ENCODE results near the gene SUSD4.
"Not testable (repeated sequence)": the region's sequence is repeated elsewhere in the genome, so short reads cannot be mapped to it uniquely, and the experiment has no call there.

SUSD4 gene

DNA sequence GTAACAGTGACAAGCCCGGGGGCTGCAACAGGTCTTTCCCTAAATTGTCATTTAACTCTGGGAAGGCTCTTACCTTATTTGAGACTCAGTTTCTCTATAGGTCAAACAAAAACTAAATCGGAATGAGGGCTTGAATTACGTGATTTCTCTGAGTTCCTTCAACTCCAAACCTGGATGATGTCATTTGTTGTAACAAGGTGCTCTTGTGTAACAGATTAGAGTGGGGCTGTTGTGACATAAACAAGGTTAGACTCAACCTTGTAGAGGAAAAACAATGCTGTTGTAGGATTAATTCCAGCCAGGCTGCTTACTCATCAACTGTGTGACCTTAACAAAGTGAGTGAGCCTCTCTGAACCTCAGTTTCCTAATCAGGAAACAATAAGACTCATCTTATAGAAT, 74.4 kb downstream of the SUSD4 start:
- no peaks in the 10 kb centered on the region for H3K9me2 ChIP-seq (ENCODE audit: low read depth, low read length)
- TF ChIP-seq, protein P1, sequence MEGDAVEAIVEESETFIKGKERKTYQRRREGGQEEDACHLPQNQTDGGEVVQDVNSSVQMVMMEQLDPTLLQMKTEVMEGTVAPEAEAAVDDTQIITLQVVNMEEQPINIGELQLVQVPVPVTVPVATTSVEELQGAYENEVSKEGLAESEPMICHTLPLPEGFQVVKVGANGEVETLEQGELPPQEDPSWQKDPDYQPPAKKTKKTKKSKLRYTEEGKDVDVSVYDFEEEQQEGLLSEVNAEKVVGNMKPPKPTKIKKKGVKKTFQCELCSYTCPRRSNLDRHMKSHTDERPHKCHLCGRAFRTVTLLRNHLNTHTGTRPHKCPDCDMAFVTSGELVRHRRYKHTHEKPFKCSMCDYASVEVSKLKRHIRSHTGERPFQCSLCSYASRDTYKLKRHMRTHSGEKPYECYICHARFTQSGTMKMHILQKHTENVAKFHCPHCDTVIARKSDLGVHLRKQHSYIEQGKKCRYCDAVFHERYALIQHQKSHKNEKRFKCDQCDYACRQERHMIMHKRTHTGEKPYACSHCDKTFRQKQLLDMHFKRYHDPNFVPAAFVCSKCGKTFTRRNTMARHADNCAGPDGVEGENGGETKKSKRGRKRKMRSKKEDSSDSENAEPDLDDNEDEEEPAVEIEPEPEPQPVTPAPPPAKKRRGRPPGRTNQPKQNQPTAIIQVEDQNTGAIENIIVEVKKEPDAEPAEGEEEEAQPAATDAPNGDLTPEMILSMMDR (IDR thresholded peaks at IDR 0.05; ENCODE audit: low read length) = no peak
- TF ChIP-seq EZH2 (IDR thresholded peaks at IDR 0.05; ENCODE audit: borderline replicate concordance, low read length) = no peak
- no peak overlapping the region for H3K4me3 ChIP-seq (ENCODE audit: low read depth, low read length, poor library complexity, severe bottlenecking)
- H3K27ac ChIP-seq (ENCODE audit: low read depth, low read length, poor library complexity, severe bottlenecking) = no peak overlapping the region
- no peaks in the 10 kb centered on the region for H3K4me1 ChIP-seq (ENCODE audit: insufficient read depth, low read length, severe bottlenecking)
- H3F3A ChIP-seq (ENCODE audit: insufficient read depth, low read length) = no peaks in the 10 kb centered on the region
- H2AFZ ChIP-seq (ENCODE audit: low read length) = no peak overlapping the region
- H3K27me3 ChIP-seq (ENCODE audit: insufficient read depth, low read length) = no peaks in the 10 kb centered on the region
- H3K36me3 ChIP-seq (ENCODE audit: insufficient read depth, low read length) = no peaks in the 10 kb centered on the region
- no peaks in the 10 kb centered on the region for H4K20me1 ChIP-seq (ENCODE audit: insufficient read depth, low read length)
- no peak overlapping the region for H3K4me2 ChIP-seq (ENCODE audit: low read length)
- no peaks in the 10 kb centered on the region for H3K9me3 ChIP-seq (ENCODE audit: low read length)
- H3K79me2 ChIP-seq (ENCODE audit: insufficient read depth, low read length) = no peaks in the 10 kb centered on the region
- H3K9ac ChIP-seq (ENCODE audit: low read length) = no peak overlapping the region

GRCh38 chr1:223288826-223289225, 75.2 kb downstream of the SUSD4 start:
- no peak for TF ChIP-seq EZH2 (IDR thresholded peaks at IDR 0.05; ENCODE audit: borderline replicate concordance, low read length)
- TF ChIP-seq, protein P1 (IDR thresholded peaks at IDR 0.05; ENCODE audit: low read length) = no peak
- no peaks in the 10 kb centered on the region for H3F3A ChIP-seq (ENCODE audit: insufficient read depth, low read length)

DNA sequence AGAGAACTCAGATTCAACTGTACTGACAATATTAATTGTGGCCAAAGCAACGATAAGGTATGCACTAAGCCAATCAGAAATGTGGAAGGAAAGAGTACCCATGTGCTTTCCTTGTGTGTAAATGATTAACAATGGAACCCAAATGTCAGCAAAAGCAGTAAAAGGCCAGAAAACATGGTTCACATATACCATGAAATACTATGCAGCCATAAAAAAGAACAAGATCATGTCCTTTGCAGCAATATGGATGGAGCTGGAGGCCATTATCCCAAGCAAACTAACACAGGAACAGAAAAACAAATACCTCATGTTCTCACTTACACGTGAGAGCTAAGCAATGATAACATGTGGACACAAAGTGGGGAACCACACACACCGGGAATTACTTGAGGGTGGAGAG, 78.5 kb downstream of the SUSD4 start:
- Histone ChIP-seq H3K4me2 (ENCODE audit: low read length) (no peak overlapping the region), H3K27me3 (ENCODE audit: insufficient read depth, low read length) (no peaks in the 10 kb centered on the region), H3K9ac (ENCODE audit: low read length) (no peak overlapping the region), H3K9me2 (ENCODE audit: low read depth, low read length) (no peaks in the 10 kb centered on the region), H3K9me3 (ENCODE audit: low read length) (no peaks in the 10 kb centered on the region), H3F3A (ENCODE audit: insufficient read depth, low read length) (no peaks in the 10 kb centered on the region), H2AFZ (ENCODE audit: low read length) (no peak overlapping the region), H3K27ac (ENCODE audit: low read depth, low read length, poor library complexity, severe bottlenecking) (no peak overlapping the region), H3K4me3 (ENCODE audit: low read depth, low read length, poor library complexity, severe bottlenecking) (no peak overlapping the region), H4K20me1 (ENCODE audit: insufficient read depth, low read length) (no peaks in the 10 kb centered on the region), H3K4me1 (ENCODE audit: insufficient read depth, low read length, severe bottlenecking) (no peaks in the 10 kb centered on the region), H3K79me2 (ENCODE audit: insufficient read depth, low read length) (no peaks in the 10 kb centered on the region), H3K36me3 (ENCODE audit: insufficient read depth, low read length) (no peaks in the 10 kb centered on the region)
- TF ChIP-seq, protein P1 (IDR thresholded peaks at IDR 0.05; ENCODE audit: low read length) = no peak
- no peak for TF ChIP-seq EZH2 (IDR thresholded peaks at IDR 0.05; ENCODE audit: borderline replicate concordance, low read length)

More at GRCh38 chr1:223288826-223289225, 75.2 kb downstream of the SUSD4 start:
- Histone ChIP-seq H3K9me2 (ENCODE audit: low read depth, low read length) (no peaks in the 10 kb centered on the region), H3K9ac (ENCODE audit: low read length) (no peak overlapping the region), H3K4me2 (ENCODE audit: low read length) (no peak overlapping the region), H2AFZ (ENCODE audit: low read length) (no peak overlapping the region), H3K36me3 (ENCODE audit: insufficient read depth, low read length) (no peaks in the 10 kb centered on the region), H3K9me3 (ENCODE audit: low read length) (no peaks in the 10 kb centered on the region), H4K20me1 (ENCODE audit: insufficient read depth, low read length) (no peaks in the 10 kb centered on the region), H3K27me3 (ENCODE audit: insufficient read depth, low read length) (no peaks in the 10 kb centered on the region), H3K4me1 (ENCODE audit: insufficient read depth, low read length, severe bottlenecking) (no peaks in the 10 kb centered on the region), H3K4me3 (ENCODE audit: low read depth, low read length, poor library complexity, severe bottlenecking) (no peak overlapping the region), H3K27ac (ENCODE audit: low read depth, low read length, poor library complexity, severe bottlenecking) (no peak overlapping the region), H3K79me2 (ENCODE audit: insufficient read depth, low read length) (no peaks in the 10 kb centered on the region)

GRCh38 chr1:223283697-223284096, 80.3 kb downstream of the SUSD4 start:
- H4K20me1 ChIP-seq (ENCODE audit: insufficient read depth, low read length); H3K4me3 ChIP-seq (ENCODE audit: low read depth, low read length, poor library complexity, severe bottlenecking); H3K4me1 ChIP-seq (ENCODE audit: insufficient read depth, low read length, severe bottlenecking); H3K9ac ChIP-seq (ENCODE audit: low read length); H3F3A ChIP-seq (ENCODE audit: insufficient read depth, low read length); H3K9me3 ChIP-seq (ENCODE audit: low read length); H3K79me2 ChIP-seq (ENCODE audit: insufficient read depth, low read length); H3K27me3 ChIP-seq (ENCODE audit: insufficient read depth, low read length); H2AFZ ChIP-seq (ENCODE audit: low read length); H3K4me2 ChIP-seq (ENCODE audit: low read length); H3K9me2 ChIP-seq (ENCODE audit: low read depth, low read length); H3K27ac ChIP-seq (ENCODE audit: low read depth, low read length, poor library complexity, severe bottlenecking); H3K36me3 ChIP-seq (ENCODE audit: insufficient read depth, low read length): not testable (repeated sequence)

DNA sequence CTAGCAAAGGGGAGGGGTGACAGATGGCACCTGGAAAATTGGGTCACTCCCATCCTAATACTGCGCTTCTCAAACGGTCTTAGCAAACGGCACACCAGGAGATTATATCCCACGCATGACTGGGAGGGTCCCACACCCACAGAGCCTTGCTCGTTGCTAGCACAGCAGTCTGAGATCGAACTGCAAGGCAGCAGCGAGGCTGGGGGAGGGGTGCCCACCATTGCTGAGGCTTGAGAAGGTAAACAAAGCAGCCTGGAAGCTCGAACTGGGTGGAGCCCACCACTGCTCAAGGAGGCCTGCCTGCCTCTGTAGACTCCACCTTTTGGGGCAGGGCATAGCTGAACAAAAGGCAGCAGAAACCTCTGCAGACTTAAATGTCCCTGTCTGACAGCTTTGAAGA, 85.7 kb downstream of the SUSD4 start:
- not testable (repeated sequence) for H3K4me3 ChIP-seq (ENCODE audit: low read depth, low read length, poor library complexity, severe bottlenecking); H3F3A ChIP-seq (ENCODE audit: insufficient read depth, low read length); H3K79me2 ChIP-seq (ENCODE audit: insufficient read depth, low read length); H3K27ac ChIP-seq (ENCODE audit: low read depth, low read length, poor library complexity, severe bottlenecking); H3K4me2 ChIP-seq (ENCODE audit: low read length); H3K9me2 ChIP-seq (ENCODE audit: low read depth, low read length); H3K4me1 ChIP-seq (ENCODE audit: insufficient read depth, low read length, severe bottlenecking); H3K9ac ChIP-seq (ENCODE audit: low read length); H4K20me1 ChIP-seq (ENCODE audit: insufficient read depth, low read length); H3K27me3 ChIP-seq (ENCODE audit: insufficient read depth, low read length); H3K9me3 ChIP-seq (ENCODE audit: low read length); H2AFZ ChIP-seq (ENCODE audit: low read length); H3K36me3 ChIP-seq (ENCODE audit: insufficient read depth, low read length)

Measured in OCI-LY1 (cell line).